ENCODE data around the gene INTS13.
A peak's percentile ranks its signal among the peaks of the same experiment; 100 is the strongest.
"Not testable (repeated sequence)": the region's sequence is repeated elsewhere in the genome, so short reads cannot be mapped to it uniquely, and the experiment has no call there.

Gene INTS13

GRCh38 chr12:26937863-26938700, at the start of gene INTS13, which contains the start of gene FGFR1OP2:
Gene INTS13, minus strand, starts transcription at chr12:26937981. Its CDS starts 1,178 bp downstream, at chr12:26936803.
Gene FGFR1OP2, plus strand, starts transcription at chr12:26938470. Its CDS starts 15,689 bp downstream, at chr12:26954159.
- peak within 1 kb of the TSS; percentile 91 for H3K27ac Mint-ChIP-seq
- peaks cover 15% of the 10 kb centered on the region for H3K36me3 Mint-ChIP-seq (ENCODE audit: low read depth)
- H3K4me1 Mint-ChIP-seq (ENCODE audit: low read depth) = peaks cover 53% of the 10 kb centered on the region
- peak within 1 kb of the TSS; percentile 91 for H3K4me3 Mint-ChIP-seq
- no peaks in the 10 kb centered on the region for H3K9me3 Mint-ChIP-seq
- no peaks in the 10 kb centered on the region for H3K27me3 Mint-ChIP-seq (ENCODE audit: low read depth)

- H3K27ac Mint-ChIP-seq = no peak overlapping the region
- H3K4me1 Mint-ChIP-seq (ENCODE audit: low read depth) = peaks cover 9% of the 10 kb centered on the region
- no peaks in the 10 kb centered on the region for H3K9me3 Mint-ChIP-seq
- H3K27me3 Mint-ChIP-seq (ENCODE audit: low read depth) = no peaks in the 10 kb centered on the region
- H3K36me3 Mint-ChIP-seq (ENCODE audit: low read depth) = peaks cover 44% of the 10 kb centered on the region
- no peak overlapping the region for H3K4me3 Mint-ChIP-seq
These were observed 45.1 kb upstream of the INTS13 start for GRCh38 chr12:26982866-26983265.

GRCh38 chr12:26979733-26980132, 42.0 kb upstream of the INTS13 start:
- no peak overlapping the region for H3K4me3 Mint-ChIP-seq
- no peaks in the 10 kb centered on the region for H3K27me3 Mint-ChIP-seq (ENCODE audit: low read depth)
- no peak overlapping the region for H3K27ac Mint-ChIP-seq
- H3K9me3 Mint-ChIP-seq = no peaks in the 10 kb centered on the region
- H3K4me1 Mint-ChIP-seq (ENCODE audit: low read depth) = peaks cover 20% of the 10 kb centered on the region
- peaks cover 51% of the 10 kb centered on the region for H3K36me3 Mint-ChIP-seq (ENCODE audit: low read depth)

- Mint-ChIP-seq H3K36me3 (ENCODE audit: low read depth) (peaks cover 53% of the 10 kb centered on the region), H3K9me3 (no peaks in the 10 kb centered on the region), H3K4me3 (no peak overlapping the region), H3K4me1 (ENCODE audit: low read depth) (peaks cover 16% of the 10 kb centered on the region), H3K27me3 (ENCODE audit: low read depth) (no peaks in the 10 kb centered on the region), H3K27ac (no peak overlapping the region)
These were observed 41.0 kb upstream of the INTS13 start for GRCh38 chr12:26978801-26979200.

GRCh38 chr12:26976687-26977086, 38.9 kb upstream of the INTS13 start:
- Mint-ChIP-seq H3K4me1 (ENCODE audit: low read depth) (peaks cover 19% of the 10 kb centered on the region), H3K36me3 (ENCODE audit: low read depth) (peaks cover 53% of the 10 kb centered on the region), H3K4me3 (no peak overlapping the region), H3K27ac (no peak overlapping the region), H3K9me3 (no peaks in the 10 kb centered on the region), H3K27me3 (ENCODE audit: low read depth) (no peaks in the 10 kb centered on the region)

GRCh38 chr12:26971963-26972362, 34.2 kb upstream of the INTS13 start:
- peak overlapping the region; percentile 71 for H3K27ac Mint-ChIP-seq
- H3K27me3 Mint-ChIP-seq (ENCODE audit: low read depth) = no peaks in the 10 kb centered on the region
- no peak overlapping the region for H3K4me3 Mint-ChIP-seq
- peaks cover 57% of the 10 kb centered on the region for H3K36me3 Mint-ChIP-seq (ENCODE audit: low read depth)
- H3K4me1 Mint-ChIP-seq (ENCODE audit: low read depth) = peaks cover 22% of the 10 kb centered on the region
- H3K9me3 Mint-ChIP-seq = no peaks in the 10 kb centered on the region

GRCh38 chr12:26970136-26970535, 32.4 kb upstream of the INTS13 start:
- Mint-ChIP-seq H3K9me3 (no peaks in the 10 kb centered on the region), H3K36me3 (ENCODE audit: low read depth) (peaks cover 45% of the 10 kb centered on the region), H3K27me3 (ENCODE audit: low read depth) (no peaks in the 10 kb centered on the region), H3K4me3 (no peak overlapping the region), H3K27ac (no peak overlapping the region), H3K4me1 (ENCODE audit: low read depth) (peaks cover 10% of the 10 kb centered on the region)

- Mint-ChIP-seq H3K27me3 (ENCODE audit: low read depth) (no peaks in the 10 kb centered on the region), H3K4me1 (ENCODE audit: low read depth) (peaks cover 7% of the 10 kb centered on the region), H3K4me3 (no peak overlapping the region), H3K9me3 (no peaks in the 10 kb centered on the region), H3K36me3 (ENCODE audit: low read depth) (peaks cover 37% of the 10 kb centered on the region), H3K27ac (no peak overlapping the region)
These were observed 29.1 kb upstream of the INTS13 start for GRCh38 chr12:26966842-26967241.

GRCh38 chr12:26963413-26963812, 25.6 kb upstream of the INTS13 start:
- peaks cover 32% of the 10 kb centered on the region for H3K36me3 Mint-ChIP-seq (ENCODE audit: low read depth)
- no peaks in the 10 kb centered on the region for H3K9me3 Mint-ChIP-seq
- H3K4me1 Mint-ChIP-seq (ENCODE audit: low read depth) = peaks cover 1% of the 10 kb centered on the region
- no peak overlapping the region for H3K27ac Mint-ChIP-seq
- H3K27me3 Mint-ChIP-seq (ENCODE audit: low read depth) = no peaks in the 10 kb centered on the region
- no peak overlapping the region for H3K4me3 Mint-ChIP-seq

GRCh38 chr12:26961803-26962202, 24.0 kb upstream of the INTS13 start:
- Mint-ChIP-seq H3K4me3 (no peak overlapping the region), H3K36me3 (ENCODE audit: low read depth) (peaks cover 37% of the 10 kb centered on the region), H3K27ac (no peak overlapping the region)

GRCh38 chr12:26961391-26961790, 23.6 kb upstream of the INTS13 start:
- not testable (repeated sequence) for H3K4me1 Mint-ChIP-seq (ENCODE audit: low read depth); H3K27ac Mint-ChIP-seq; H3K9me3 Mint-ChIP-seq; H3K4me3 Mint-ChIP-seq; H3K27me3 Mint-ChIP-seq (ENCODE audit: low read depth)
- peaks cover 38% of the 10 kb centered on the region for H3K36me3 Mint-ChIP-seq (ENCODE audit: low read depth)

More at GRCh38 chr12:26961803-26962202, 24.0 kb upstream of the INTS13 start:
- Mint-ChIP-seq H3K9me3 (no peaks in the 10 kb centered on the region), H3K27me3 (ENCODE audit: low read depth) (no peaks in the 10 kb centered on the region), H3K4me1 (ENCODE audit: low read depth) (peaks cover 1% of the 10 kb centered on the region)

GRCh38 chr12:26954027-26954426, 16.2 kb upstream of the INTS13 start:
- no peak overlapping the region for H3K4me3 Mint-ChIP-seq
- H3K36me3 Mint-ChIP-seq (ENCODE audit: low read depth) = peaks cover 41% of the 10 kb centered on the region
- H3K27ac Mint-ChIP-seq = no peak overlapping the region
- H3K9me3 Mint-ChIP-seq = no peaks in the 10 kb centered on the region
- H3K4me1 Mint-ChIP-seq (ENCODE audit: low read depth) = peaks cover 16% of the 10 kb centered on the region
- no peaks in the 10 kb centered on the region for H3K27me3 Mint-ChIP-seq (ENCODE audit: low read depth)

GRCh38 chr12:26953447-26953846, 15.7 kb upstream of the INTS13 start:
- H3K36me3 Mint-ChIP-seq (ENCODE audit: low read depth) = peaks cover 43% of the 10 kb centered on the region

GRCh38 chr12:26948309-26948708, 10.5 kb upstream of the INTS13 start:
- peaks cover 51% of the 10 kb centered on the region for H3K36me3 Mint-ChIP-seq (ENCODE audit: low read depth)
- peaks cover 18% of the 10 kb centered on the region for H3K9me3 Mint-ChIP-seq
- no peak overlapping the region for H3K4me3 Mint-ChIP-seq
- H3K4me1 Mint-ChIP-seq (ENCODE audit: low read depth) = peaks cover 27% of the 10 kb centered on the region
- H3K27me3 Mint-ChIP-seq (ENCODE audit: low read depth) = no peaks in the 10 kb centered on the region
- no peak overlapping the region for H3K27ac Mint-ChIP-seq

More at GRCh38 chr12:26953447-26953846, 15.7 kb upstream of the INTS13 start:
- Mint-ChIP-seq H3K27me3 (ENCODE audit: low read depth) (no peaks in the 10 kb centered on the region), H3K9me3 (peaks cover 3% of the 10 kb centered on the region), H3K27ac (no peak overlapping the region), H3K4me3 (no peak overlapping the region), H3K4me1 (ENCODE audit: low read depth) (peaks cover 17% of the 10 kb centered on the region)

GRCh38 chr12:26941215-26941594, 3.4 kb upstream of the INTS13 start:
- H3K27ac Mint-ChIP-seq = peak overlapping the region; percentile 91
- H3K4me1 Mint-ChIP-seq (ENCODE audit: low read depth) = peaks cover 47% of the 10 kb centered on the region
- H3K27me3 Mint-ChIP-seq (ENCODE audit: low read depth) = no peaks in the 10 kb centered on the region

More at GRCh38 chr12:26941215-26941594, 3.4 kb upstream of the INTS13 start:
- Mint-ChIP-seq H3K36me3 (ENCODE audit: low read depth) (peaks cover 18% of the 10 kb centered on the region), H3K9me3 (no peaks in the 10 kb centered on the region), H3K4me3 (peak overlapping the region; percentile 91)
